Parathyroid adenoma (tissue), 2 donors: ENCODE data around the gene HINFP.

Experiments used
- H2AFZ ChIP-seq: fragments of 300-600 bp; sonication (generic); one replicate; pipeline ENCODE4 v1.7.0; 2017; ENCODE audit warnings: antibody characterized with exemption, mild to moderate bottlenecking
- H3K27ac ChIP-seq: fragments of 300-600 bp; sonication (generic); one replicate; pipeline ENCODE4 v1.7.0; 2017
- H3K27me3 ChIP-seq: fragments of 300-600 bp; sonication (generic); one replicate; pipeline ENCODE4 v1.7.0; 2017; ENCODE audit warnings: low read length; ENCODE audit not compliant: control insufficient read depth, insufficient read depth
- H3K36me3 ChIP-seq: fragments of 300-600 bp; sonication (generic); one replicate; pipeline ENCODE4 v1.7.0; 2017; ENCODE audit warnings: low read length; ENCODE audit not compliant: control insufficient read depth, insufficient read depth
- H3K4me1 ChIP-seq: fragments of 300-600 bp; sonication (generic); one replicate; pipeline ENCODE4 v1.7.0; 2017; ENCODE audit warnings: control low read depth
- H3K4me2 ChIP-seq: fragments of 300-600 bp; sonication (generic); one replicate; pipeline ENCODE4 v1.7.0; 2017; ENCODE audit warnings: low read length
- H3K4me3 ChIP-seq: fragments of 300-600 bp; sonication (generic); one replicate; pipeline ENCODE4 v1.7.0; 2017; ENCODE audit warnings: low read depth, low read length
- H3K79me2 ChIP-seq: fragments of 300-600 bp; sonication (generic); one replicate; pipeline ENCODE4 v1.7.0; 2017; ENCODE audit warnings: control low read depth
- H3K9ac ChIP-seq: fragments of 300-600 bp; sonication (generic); one replicate; pipeline ENCODE4 v1.7.0; 2017; ENCODE audit warnings: mild to moderate bottlenecking
- H3K9me3 ChIP-seq: fragments of 300-600 bp; sonication (generic); one replicate; pipeline ENCODE4 v1.7.0; 2017; ENCODE audit warnings: low read length; ENCODE audit not compliant: control insufficient read depth
- CTCF ChIP-seq: fragments of 300-600 bp; sonication (generic); IDR thresholded peaks from one replicate; pipeline ENCODE4 v1.7.0; 2017; ENCODE audit warnings: antibody characterized with exemption, mild to moderate bottlenecking
- donor health status: primary hyperparathyroidism.

Gene HINFP

GRCh38 chr11:119144825-119145486 is 23.6 kb downstream of the HINFP start:
- Histone ChIP-seq H3K4me3 (no peak overlapping the region), H3K4me2 (no peak overlapping the region), H3K27ac (no peak overlapping the region), H3K4me1 (no peaks in the 10 kb centered on the region), H2AFZ (no peak overlapping the region), H3K79me2 (no peaks in the 10 kb centered on the region), H3K27me3 (no peaks in the 10 kb centered on the region), H3K9me3 (no peaks in the 10 kb centered on the region), H3K9ac (no peak overlapping the region), H3K36me3 (no peaks in the 10 kb centered on the region)
- TF ChIP-seq CTCF = peak; percentile 35

- no peak for TF ChIP-seq CTCF
- Histone ChIP-seq H3K27me3 (no peaks in the 10 kb centered on the region), H3K9ac (no peak overlapping the region)
Observed at GRCh38 chr11:119145551-119145950, 24.2 kb downstream of the HINFP start.

GRCh38 chr11:119147604-119148333 is 26.4 kb downstream of the HINFP start:
- H3K9ac ChIP-seq = no peak overlapping the region
- H3K4me2 ChIP-seq = no peak overlapping the region
- H3K4me3 ChIP-seq = no peak overlapping the region
- no peaks in the 10 kb centered on the region for H3K27me3 ChIP-seq
- H3K27ac ChIP-seq = no peak overlapping the region
- no peaks in the 10 kb centered on the region for H3K4me1 ChIP-seq
- TF ChIP-seq CTCF = no peak
- H3K9me3 ChIP-seq = no peaks in the 10 kb centered on the region
- no peaks in the 10 kb centered on the region for H3K36me3 ChIP-seq
- no peak overlapping the region for H2AFZ ChIP-seq
- H3K79me2 ChIP-seq = no peaks in the 10 kb centered on the region

More at GRCh38 chr11:119145551-119145950, 24.2 kb downstream of the HINFP start:
- H3K27ac ChIP-seq = no peak overlapping the region
- no peaks in the 10 kb centered on the region for H3K4me1 ChIP-seq
- H3K9me3 ChIP-seq = no peaks in the 10 kb centered on the region
- no peak overlapping the region for H3K4me3 ChIP-seq
- no peaks in the 10 kb centered on the region for H3K79me2 ChIP-seq
- no peak overlapping the region for H3K4me2 ChIP-seq
- H3K36me3 ChIP-seq = no peaks in the 10 kb centered on the region
- no peak overlapping the region for H2AFZ ChIP-seq

- Histone ChIP-seq H3K4me2 (peak overlapping the region; percentile 76), H3K9ac (no peak overlapping the region), H3K79me2 (no peaks in the 10 kb centered on the region), H3K27me3 (no peaks in the 10 kb centered on the region), H2AFZ (peak overlapping the region; percentile 87), H3K36me3 (no peaks in the 10 kb centered on the region), H3K4me3 (peak overlapping the region; percentile 47), H3K27ac (no peak overlapping the region), H3K4me1 (no peaks in the 10 kb centered on the region), H3K9me3 (no peaks in the 10 kb centered on the region)
- no peak for TF ChIP-seq CTCF
Observed at GRCh38 chr11:119148720-119149017, 27.3 kb downstream of the HINFP start.
